Effector CD8-positive, alpha-beta T cell (primary cell): ENCODE results near the gene UNC5B.
"Not testable (repeated sequence)": the region's sequence is repeated elsewhere in the genome, so short reads cannot be mapped to it uniquely, and the experiment has no call there.

Experiments used
- DNase-seq: peaks from one replicate; lab custom pipeline; 2025; lab: John Stamatoyannopoulos, UW

UNC5B gene

GRCh38 chr10:71282323-71282680, 69.9 kb downstream of the UNC5B start:
- DNase-seq = no peak

- no peak for DNase-seq
Observed at GRCh38 chr10:71283410-71283809, 71.0 kb downstream of the UNC5B start.

GRCh38 chr10:71283876-71284275, 71.5 kb downstream of the UNC5B start:
- no peak for DNase-seq

- no peak for DNase-seq
Observed at GRCh38 chr10:71284544-71285179, 72.3 kb downstream of the UNC5B start.

- peak; percentile 8 for DNase-seq
Observed at GRCh38 chr10:71285180-71285545, 72.8 kb downstream of the UNC5B start.

GRCh38 chr10:71285986-71286385, 73.6 kb downstream of the UNC5B start:
- DNase-seq = no peak

- DNase-seq = no peak
Observed at GRCh38 chr10:71286521-71287294, 74.3 kb downstream of the UNC5B start.

GRCh38 chr10:71287456-71287855, 75.1 kb downstream of the UNC5B start:
- DNase-seq = no peak

- DNase-seq = no peak
Observed at GRCh38 chr10:71288461-71288860, 76.1 kb downstream of the UNC5B start.

GRCh38 chr10:71289421-71290130, 77.2 kb downstream of the UNC5B start:
- no peak for DNase-seq

GRCh38 chr10:71290331-71290730, 78.0 kb downstream of the UNC5B start:
- no peak for DNase-seq

GRCh38 chr10:71290806-71291527, 78.6 kb downstream of the UNC5B start:
- no peak for DNase-seq

- DNase-seq = no peak
Observed at GRCh38 chr10:71291528-71291900, 79.1 kb downstream of the UNC5B start.

GRCh38 chr10:71292624-71293445, 80.5 kb downstream of the UNC5B start:
- DNase-seq = no peak

GRCh38 chr10:71293446-71294084, 81.2 kb downstream of the UNC5B start:
- no peak for DNase-seq

- DNase-seq = no peak
Observed at GRCh38 chr10:71294091-71294561, 81.8 kb downstream of the UNC5B start.

GRCh38 chr10:71294856-71295255, 82.5 kb downstream of the UNC5B start:
- DNase-seq = no peak

GRCh38 chr10:71295641-71296040, 83.3 kb downstream of the UNC5B start:
- DNase-seq = no peak

GRCh38 chr10:71296086-71296485, 83.7 kb downstream of the UNC5B start:
- no peak for DNase-seq

- DNase-seq = not testable (repeated sequence)
Observed at GRCh38 chr10:71296811-71297210, 84.4 kb downstream of the UNC5B start.

GRCh38 chr10:71297343-71297742, 85.0 kb downstream of the UNC5B start:
- DNase-seq = no peak
